BE2C (cell line): ENCODE data around the gene GRM5.

Experiments used
- DNase-seq: peaks from one replicate; pipeline ENCODE4 v3.0.0-alpha.2; 2020
- H3K27me3 ChIP-seq: fragments of 250-450 bp; sonication (Bioruptor Pico); 2 replicates; pipeline ENCODE4 v1.5.1; 2020; ENCODE audit warnings: mild to moderate bottlenecking
- H3K36me3 ChIP-seq: fragments of 250-450 bp; sonication (Bioruptor Pico); 2 replicates; pipeline ENCODE4 v1.5.1; 2020; ENCODE audit warnings: mild to moderate bottlenecking
- H3K4me1 ChIP-seq: fragments of 250-450 bp; sonication (Bioruptor Pico); 2 replicates; pipeline ENCODE4 v1.5.1; 2020
- H3K4me3 ChIP-seq: 2 replicates; pipeline ENCODE4 v1.5.1; 2011; ENCODE audit warnings: low read depth, low read length
- H3K9me3 ChIP-seq: fragments of 250-450 bp; sonication (Bioruptor Pico); 2 replicates; pipeline ENCODE4 v1.5.1; 2020
- TF ChIP-seq, protein P1 (sequence below): IDR thresholded peaks from 2 replicates; pipeline ENCODE4 v1.5.1; 2012; ENCODE audit warnings: mild to moderate bottlenecking, low read depth, low read length

GRM5 gene

DNA sequence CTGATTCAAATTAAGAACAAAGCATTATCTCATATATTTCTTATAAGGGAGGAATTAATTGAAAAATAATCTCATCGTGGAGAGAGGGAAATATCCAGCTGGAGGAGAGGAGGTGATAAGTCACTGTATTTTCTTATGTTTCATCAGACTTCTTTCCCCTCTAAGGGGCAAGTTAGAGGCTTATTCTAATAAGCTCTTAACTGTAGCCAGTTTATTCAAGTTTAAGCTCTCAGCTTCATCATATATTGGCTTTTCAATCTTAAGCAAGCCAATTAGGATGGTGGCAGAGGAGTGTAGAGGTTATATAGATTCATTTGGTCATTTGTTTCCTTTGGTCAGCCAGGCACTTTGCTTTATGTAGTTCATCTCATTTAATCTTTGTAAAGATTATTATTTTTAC is 256.7 kb downstream of the GRM5 start:
- H3K4me3 ChIP-seq = no peak overlapping the region
- TF ChIP-seq, protein P1, sequence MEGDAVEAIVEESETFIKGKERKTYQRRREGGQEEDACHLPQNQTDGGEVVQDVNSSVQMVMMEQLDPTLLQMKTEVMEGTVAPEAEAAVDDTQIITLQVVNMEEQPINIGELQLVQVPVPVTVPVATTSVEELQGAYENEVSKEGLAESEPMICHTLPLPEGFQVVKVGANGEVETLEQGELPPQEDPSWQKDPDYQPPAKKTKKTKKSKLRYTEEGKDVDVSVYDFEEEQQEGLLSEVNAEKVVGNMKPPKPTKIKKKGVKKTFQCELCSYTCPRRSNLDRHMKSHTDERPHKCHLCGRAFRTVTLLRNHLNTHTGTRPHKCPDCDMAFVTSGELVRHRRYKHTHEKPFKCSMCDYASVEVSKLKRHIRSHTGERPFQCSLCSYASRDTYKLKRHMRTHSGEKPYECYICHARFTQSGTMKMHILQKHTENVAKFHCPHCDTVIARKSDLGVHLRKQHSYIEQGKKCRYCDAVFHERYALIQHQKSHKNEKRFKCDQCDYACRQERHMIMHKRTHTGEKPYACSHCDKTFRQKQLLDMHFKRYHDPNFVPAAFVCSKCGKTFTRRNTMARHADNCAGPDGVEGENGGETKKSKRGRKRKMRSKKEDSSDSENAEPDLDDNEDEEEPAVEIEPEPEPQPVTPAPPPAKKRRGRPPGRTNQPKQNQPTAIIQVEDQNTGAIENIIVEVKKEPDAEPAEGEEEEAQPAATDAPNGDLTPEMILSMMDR = no peak
- no peak for DNase-seq
- H3K36me3 ChIP-seq = no peaks in the 10 kb centered on the region
- H3K9me3 ChIP-seq = peaks cover 3% of the 10 kb centered on the region; the same call in 1 of the 2 replicates
- no peaks in the 10 kb centered on the region for H3K27me3 ChIP-seq
- H3K4me1 ChIP-seq = no peaks in the 10 kb centered on the region

DNA sequence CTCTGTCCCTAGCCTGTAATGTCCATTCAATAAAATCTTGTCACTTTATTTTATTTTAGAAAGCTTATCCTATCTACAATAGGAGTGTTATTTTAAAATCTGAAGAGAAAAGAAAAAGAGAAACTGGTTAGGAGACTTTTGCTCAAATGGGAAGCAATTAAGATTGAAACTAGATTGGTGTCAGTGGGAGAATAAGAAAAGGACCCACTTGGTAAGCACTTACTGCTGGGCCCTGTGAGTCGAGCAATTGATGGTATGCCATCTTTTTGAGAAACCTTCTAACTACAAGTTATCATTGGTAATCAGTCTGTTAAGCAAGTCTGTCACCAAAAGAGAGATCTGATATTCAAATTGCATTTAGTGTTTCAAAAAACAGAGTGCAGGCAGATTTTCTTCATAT is 258.4 kb downstream of the GRM5 start:
- H3K36me3 ChIP-seq = no peaks in the 10 kb centered on the region
- H3K9me3 ChIP-seq = no peaks in the 10 kb centered on the region
- TF ChIP-seq, protein P1 = no peak
- H3K4me1 ChIP-seq = no peaks in the 10 kb centered on the region
- H3K4me3 ChIP-seq = no peak overlapping the region
- no peak for DNase-seq
- no peaks in the 10 kb centered on the region for H3K27me3 ChIP-seq

DNA sequence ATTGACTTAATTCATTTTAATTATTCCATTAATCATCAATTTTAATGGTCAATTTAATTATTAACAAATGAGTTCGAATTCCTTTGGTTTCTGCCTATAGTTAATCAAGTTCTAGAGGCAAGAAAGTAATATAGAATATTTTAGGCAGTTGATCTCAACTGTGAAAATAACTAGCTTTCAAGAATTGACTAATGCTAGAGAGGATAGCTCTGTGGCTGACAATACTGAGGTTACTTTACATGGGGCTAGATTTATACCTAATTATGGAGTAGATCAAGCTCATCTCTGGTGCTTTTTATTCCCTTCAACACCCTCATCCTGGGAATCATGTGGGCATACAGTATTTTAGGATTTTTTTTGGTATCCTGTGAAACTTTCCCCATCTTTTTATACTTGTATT is 259.4 kb downstream of the GRM5 start:
- no peak for DNase-seq
- H3K4me3 ChIP-seq = no peak overlapping the region
- no peaks in the 10 kb centered on the region for H3K36me3 ChIP-seq
- no peaks in the 10 kb centered on the region for H3K9me3 ChIP-seq
- H3K4me1 ChIP-seq = no peaks in the 10 kb centered on the region
- no peaks in the 10 kb centered on the region for H3K27me3 ChIP-seq
- TF ChIP-seq, protein P1 = no peak

DNA sequence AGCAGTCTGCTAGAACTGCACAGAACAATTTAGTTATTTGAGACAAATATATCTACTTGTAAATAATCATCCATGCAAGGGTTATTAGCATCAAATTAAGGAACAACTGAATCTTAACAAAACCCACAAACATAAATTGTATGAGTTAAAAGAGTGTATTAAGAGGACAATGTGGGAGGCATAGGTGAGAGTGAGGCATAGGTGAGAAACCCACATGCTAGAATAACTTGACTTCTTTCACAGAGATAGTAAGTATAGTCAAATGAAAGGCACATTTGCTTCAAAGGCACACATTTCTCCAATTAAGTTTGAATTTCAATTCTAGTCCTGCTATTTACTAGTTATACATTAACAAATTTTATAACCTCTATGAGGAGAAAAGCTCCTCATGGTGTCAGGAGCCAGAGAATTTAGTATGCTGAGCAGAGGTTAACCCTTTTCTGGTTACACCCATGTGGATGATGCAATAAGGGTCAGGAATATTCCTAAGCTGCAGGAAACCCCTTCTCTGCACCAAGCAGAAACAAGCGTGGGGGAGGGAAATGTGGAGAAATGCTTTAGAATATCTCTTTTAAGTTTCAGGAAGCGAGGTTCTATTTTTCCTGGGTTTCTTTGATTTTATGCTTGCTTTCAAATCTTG is 264.2 kb downstream of the GRM5 start:
- no peaks in the 10 kb centered on the region for H3K4me1 ChIP-seq
- no peaks in the 10 kb centered on the region for H3K9me3 ChIP-seq
- no peaks in the 10 kb centered on the region for H3K36me3 ChIP-seq
- no peaks in the 10 kb centered on the region for H3K27me3 ChIP-seq
- H3K4me3 ChIP-seq = no peak overlapping the region
- TF ChIP-seq, protein P1 = no peak
- DNase-seq = no peak

DNA sequence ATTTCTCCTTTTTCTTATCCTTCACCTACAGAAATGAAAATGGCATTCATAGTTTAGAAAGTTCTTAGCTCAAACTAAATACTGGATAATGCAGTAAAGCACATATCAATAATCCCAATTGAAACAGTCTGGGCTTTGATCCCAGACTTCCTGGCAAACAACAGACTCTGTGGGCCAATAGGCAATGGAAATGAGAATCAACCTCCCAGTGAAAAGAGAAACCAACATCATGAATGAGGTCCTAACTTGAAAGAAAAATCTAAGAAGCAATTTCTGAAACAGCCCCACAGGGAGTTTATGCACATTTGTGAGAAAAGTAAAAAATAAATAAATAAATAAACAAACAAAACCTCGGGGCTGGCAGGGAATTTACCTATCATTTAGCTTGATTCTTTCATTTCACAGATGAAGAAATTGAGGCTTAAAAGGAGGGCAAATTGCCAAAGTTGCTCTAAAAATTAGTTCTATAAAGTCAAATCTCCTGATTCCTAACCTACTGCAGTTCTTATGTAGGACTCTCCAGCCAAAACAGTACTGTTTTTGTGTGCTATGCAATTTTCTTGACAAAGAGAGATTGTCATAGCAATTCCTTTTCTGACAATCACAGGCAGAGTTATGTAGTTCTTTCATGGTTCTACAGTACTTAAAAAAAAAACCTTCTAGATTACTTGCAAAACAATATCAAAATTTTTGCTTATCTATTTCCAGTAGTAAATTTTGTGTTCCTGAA is 265.8 kb downstream of the GRM5 start:
- Histone ChIP-seq H3K4me3 (no peak overlapping the region), H3K4me1 (no peaks in the 10 kb centered on the region), H3K9me3 (no peaks in the 10 kb centered on the region), H3K36me3 (no peaks in the 10 kb centered on the region), H3K27me3 (no peaks in the 10 kb centered on the region)
- TF ChIP-seq, protein P1 = no peak
- no peak for DNase-seq

DNA sequence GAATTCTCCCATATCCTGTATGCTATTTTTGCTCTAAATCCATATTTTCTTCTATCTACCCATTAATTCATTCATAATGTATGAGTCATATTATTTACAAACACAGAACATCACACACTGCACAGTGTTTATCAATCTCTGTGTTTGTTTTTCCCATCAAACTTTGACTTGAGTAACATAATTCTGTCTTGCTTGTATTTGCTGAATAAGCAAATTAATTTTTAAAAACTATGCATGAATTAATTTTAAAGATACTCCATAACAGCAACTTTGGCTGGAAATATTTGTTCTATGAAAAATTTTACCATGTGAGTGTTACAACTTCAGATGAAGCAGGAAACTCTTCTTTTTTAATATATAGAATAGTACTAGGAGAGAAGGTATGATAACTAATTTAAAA is 275.6 kb downstream of the GRM5 start:
- H3K36me3 ChIP-seq = no peaks in the 10 kb centered on the region
- no peaks in the 10 kb centered on the region for H3K27me3 ChIP-seq
- H3K9me3 ChIP-seq = no peaks in the 10 kb centered on the region
- no peaks in the 10 kb centered on the region for H3K4me1 ChIP-seq
- H3K4me3 ChIP-seq = no peak overlapping the region
- no peak for DNase-seq
- TF ChIP-seq, protein P1 = no peak
